HAP-1 (cell line): ENCODE data around the gene NR5A1.

ENCODE experiments used
- DNase-seq, 2 experiments: peaks; one replicate each; pipeline ENCODE4 v3.0.0-alpha.2; 2016 to 2020; ENCODE audit warnings: low spot score in 2 of 2
- H3K27me3 ChIP-seq: fragments of 250-450 bp; sonication (Bioruptor Pico); 2 replicates; pipeline ENCODE4 v1.5.1; 2020; ENCODE audit warnings: low read depth, mild to moderate bottlenecking, moderate library complexity
- H3K36me3 ChIP-seq: fragments of 250-450 bp; sonication (Bioruptor Pico); replicated peaks from 2 replicates; pipeline ENCODE4 v1.5.1; 2020; ENCODE audit warnings: mild to moderate bottlenecking
- H3K4me1 ChIP-seq: fragments of 250-450 bp; sonication (Bioruptor Pico); 2 replicates; pipeline ENCODE4 v1.5.1; 2020; ENCODE audit warnings: mild to moderate bottlenecking
- H3K4me3 ChIP-seq: fragments of 250-450 bp; sonication (Bioruptor Pico); 2 replicates; pipeline ENCODE4 v1.5.1; 2020; ENCODE audit warnings: mild to moderate bottlenecking, moderate library complexity
- H3K9me3 ChIP-seq: fragments of 250-450 bp; sonication (Bioruptor Pico); 2 replicates; pipeline ENCODE4 v1.5.1; 2020; ENCODE audit warnings: mild to moderate bottlenecking, moderate library complexity
- in situ Hi-C: fragments of 300-500 bp; cut with MboI; formaldehyde crosslinking; loops from 3 replicates; pipeline ENCODE4 v1.14.3; 2020; ENCODE audit warnings: low sequenced_read_pairs, inconsistent platforms, mixed read lengths

Gene NR5A1

DNA sequence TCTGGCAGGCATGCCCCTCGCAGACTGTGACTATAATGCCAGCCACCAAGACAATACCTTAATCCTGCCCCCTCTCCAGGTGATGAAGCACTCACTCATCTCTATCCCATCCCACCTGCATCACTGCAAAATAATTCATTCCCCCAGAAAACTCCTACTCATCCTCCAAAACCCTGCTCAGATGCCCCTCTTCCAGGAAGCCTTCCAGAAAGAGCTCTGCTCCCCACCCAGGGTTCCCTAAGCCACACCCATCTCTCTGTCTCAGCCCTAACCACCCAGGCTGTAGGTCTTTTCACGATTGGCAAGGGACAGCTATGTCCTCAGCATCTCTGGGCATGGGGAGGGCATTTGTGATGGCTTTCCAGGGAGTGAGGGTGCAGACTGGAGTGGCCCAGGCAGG is 17.2 kb downstream of the NR5A1 start:
- no peak overlapping the region for H3K4me3 ChIP-seq
- no peaks in the 10 kb centered on the region for H3K9me3 ChIP-seq
- H3K4me1 ChIP-seq, result no peaks in the 10 kb centered on the region
- in situ Hi-C loops, result no loop called here
- H3K36me3 ChIP-seq, result no peaks in the 10 kb centered on the region
- no peaks in the 10 kb centered on the region; the same call in 1 of the 2 replicates for H3K27me3 ChIP-seq
- DNase-seq, result no peak

DNA sequence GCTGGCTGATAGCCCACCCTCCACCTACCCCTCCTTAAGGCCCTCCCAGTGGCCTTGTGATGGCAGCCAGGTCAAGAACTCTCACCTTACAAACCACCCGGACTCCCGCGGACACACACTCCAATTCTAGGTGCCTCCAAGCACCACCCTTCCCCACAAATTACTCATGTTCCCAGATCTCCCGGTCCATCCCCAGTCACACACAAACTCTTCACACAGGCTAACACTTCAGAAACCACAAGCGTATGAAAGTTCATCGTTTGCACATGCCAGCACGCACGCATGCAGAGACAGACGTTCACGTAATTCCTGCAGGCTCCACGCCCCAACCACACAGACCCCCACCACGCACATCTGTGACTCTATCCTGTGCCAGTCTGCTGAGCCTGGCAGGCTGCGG is 18.0 kb downstream of the NR5A1 start:
- Histone ChIP-seq H3K4me3 (no peak overlapping the region), H3K4me1 (no peaks in the 10 kb centered on the region), H3K9me3 (no peaks in the 10 kb centered on the region), H3K36me3 (no peaks in the 10 kb centered on the region), H3K27me3 (no peaks in the 10 kb centered on the region; the same call in 1 of the 2 replicates)
- DNase-seq, result no peak
- in situ Hi-C loops, result no loop called here

DNA sequence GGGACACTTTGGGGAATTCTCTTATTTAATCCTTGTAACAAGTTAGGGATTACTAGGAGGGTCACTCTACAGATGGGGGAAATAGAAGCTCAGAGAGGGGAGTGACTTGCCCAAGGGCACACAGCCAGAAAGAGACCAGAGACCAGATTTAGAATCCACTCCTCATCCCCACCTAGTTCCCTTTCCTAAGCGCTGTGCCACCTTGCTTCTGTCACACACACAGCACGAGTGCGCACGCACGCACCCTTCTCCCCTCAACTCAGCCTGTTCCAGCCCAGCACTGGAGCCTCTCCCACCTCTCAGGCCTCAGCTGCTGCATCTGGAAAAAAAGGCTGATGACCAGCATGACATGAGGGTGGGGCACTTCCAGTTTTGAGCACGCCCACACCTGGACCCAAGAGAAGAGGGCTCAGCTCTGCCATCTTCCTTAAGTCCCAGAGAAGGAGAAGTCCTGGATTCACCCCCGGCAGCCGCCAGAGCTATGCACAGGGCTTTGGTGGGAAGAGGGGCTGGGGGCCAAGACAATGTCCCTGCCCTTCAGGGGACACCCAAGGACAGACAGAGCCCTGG is 18.5 kb downstream of the NR5A1 start:
- in situ Hi-C loops, result no loop called here
- Histone ChIP-seq H3K4me3 (no peak overlapping the region), H3K27me3 (no peaks in the 10 kb centered on the region; the same call in 1 of the 2 replicates), H3K9me3 (no peaks in the 10 kb centered on the region), H3K4me1 (no peaks in the 10 kb centered on the region), H3K36me3 (no peaks in the 10 kb centered on the region)
- DNase-seq, result no peak

DNA sequence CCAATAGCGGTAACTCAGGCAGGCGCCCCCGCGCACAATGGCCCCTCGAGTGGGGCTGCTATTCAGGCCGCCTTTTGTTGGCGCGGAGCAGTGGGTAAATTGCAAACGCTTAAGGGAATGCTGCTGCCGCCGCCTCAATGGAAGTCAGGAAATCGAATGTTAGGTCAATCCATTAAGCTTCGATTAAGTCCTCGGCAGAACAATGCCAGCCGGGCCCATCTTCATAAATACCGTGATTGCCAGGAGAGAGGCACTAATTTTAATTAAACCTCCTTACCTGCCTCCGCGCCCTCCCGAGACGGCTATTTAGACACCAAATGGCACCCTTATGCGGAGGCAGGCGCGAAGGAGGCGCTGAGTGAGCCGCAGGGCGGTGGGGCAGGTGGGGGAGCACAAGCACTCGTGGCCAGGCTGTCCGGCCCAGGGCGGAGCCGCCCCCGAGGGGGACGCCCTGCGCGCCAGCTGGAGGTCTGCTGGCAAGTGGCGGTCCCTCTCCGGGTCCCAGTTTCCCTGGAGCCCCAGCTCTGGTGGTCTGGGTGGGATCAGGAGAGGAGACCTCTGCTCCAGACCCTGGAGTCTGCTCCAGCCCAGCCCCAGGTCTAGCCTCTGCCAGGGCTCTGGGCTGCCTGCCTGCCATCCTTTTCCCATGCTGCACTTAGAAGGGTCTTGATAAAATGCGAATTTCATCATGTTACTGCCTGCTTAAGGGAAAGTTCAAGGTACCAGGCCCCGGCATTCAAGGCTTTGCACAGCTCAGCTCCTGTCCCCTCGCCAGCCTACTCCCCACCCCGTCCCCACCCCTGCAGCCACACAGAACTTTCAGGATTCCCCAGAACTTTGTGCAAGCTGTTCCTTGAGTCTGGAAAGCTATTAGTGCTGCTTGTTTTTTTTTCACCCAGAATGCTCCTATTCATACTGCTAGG is 19.7 kb downstream of the NR5A1 start:
- in situ Hi-C loops, result no loop called here
- Histone ChIP-seq H3K4me3 (no peak overlapping the region), H3K27me3 (no peaks in the 10 kb centered on the region; the same call in 1 of the 2 replicates), H3K9me3 (no peaks in the 10 kb centered on the region), H3K4me1 (no peaks in the 10 kb centered on the region), H3K36me3 (no peaks in the 10 kb centered on the region)
- peak in 1 of 2 experiments; percentile 43 for DNase-seq

DNA sequence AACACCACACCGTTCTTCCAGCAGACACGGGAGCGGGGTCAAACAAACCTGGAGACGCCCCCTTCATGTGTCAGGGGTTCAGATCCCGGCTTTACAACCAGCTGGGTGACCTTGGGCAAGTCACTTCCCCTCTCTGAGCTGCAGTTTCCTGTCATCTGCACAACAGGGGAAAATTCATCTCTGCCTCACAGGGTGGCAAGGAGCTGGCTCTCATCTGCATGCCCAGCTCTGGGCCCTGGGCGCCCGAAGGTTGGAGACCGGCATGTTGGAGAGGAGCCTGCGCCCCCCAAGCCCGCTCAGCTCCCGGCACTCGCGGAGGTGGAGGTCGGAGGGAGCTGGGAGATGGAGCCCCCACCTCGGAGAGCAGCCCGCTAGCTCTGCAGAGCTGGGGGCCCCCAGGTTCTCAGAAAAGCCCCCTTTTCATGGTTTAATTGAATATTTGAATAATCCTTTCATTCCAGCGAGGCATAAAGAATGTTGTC is 20.4 kb downstream of the NR5A1 start:
- no peaks in the 10 kb centered on the region for H3K36me3 ChIP-seq
- no peaks in the 10 kb centered on the region for H3K4me1 ChIP-seq
- H3K9me3 ChIP-seq, result no peaks in the 10 kb centered on the region
- DNase-seq, result no peak
- no peaks in the 10 kb centered on the region; the same call in 1 of the 2 replicates for H3K27me3 ChIP-seq
- H3K4me3 ChIP-seq, result no peak overlapping the region
- in situ Hi-C loops, result no loop called here

DNA sequence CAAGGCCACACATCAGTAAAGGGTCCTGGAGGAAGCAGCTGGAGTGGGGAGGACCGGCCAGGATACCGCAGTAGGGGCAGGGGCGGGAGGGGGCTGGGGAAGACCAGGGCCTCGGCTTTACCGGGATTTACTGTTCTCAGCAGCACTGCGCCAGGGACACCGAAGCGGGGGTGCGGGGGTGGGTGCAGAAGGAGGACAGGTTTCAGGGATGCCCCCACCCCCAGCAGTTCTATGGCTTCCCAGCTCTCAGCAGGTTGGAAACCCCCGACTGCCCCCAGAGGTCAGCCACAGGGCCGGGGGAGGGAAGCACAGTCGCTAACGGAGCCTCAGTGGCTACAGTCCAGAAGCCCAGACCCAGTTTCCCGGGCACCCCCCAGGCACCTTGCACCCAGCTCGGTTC is 21.3 kb downstream of the NR5A1 start:
- in situ Hi-C loops, result no loop called here
- H3K9me3 ChIP-seq, result no peaks in the 10 kb centered on the region
- no peaks in the 10 kb centered on the region for H3K36me3 ChIP-seq
- H3K4me3 ChIP-seq, result no peak overlapping the region
- H3K27me3 ChIP-seq, result no peaks in the 10 kb centered on the region; the same call in 1 of the 2 replicates
- no peak for DNase-seq
- H3K4me1 ChIP-seq, result no peaks in the 10 kb centered on the region

DNA sequence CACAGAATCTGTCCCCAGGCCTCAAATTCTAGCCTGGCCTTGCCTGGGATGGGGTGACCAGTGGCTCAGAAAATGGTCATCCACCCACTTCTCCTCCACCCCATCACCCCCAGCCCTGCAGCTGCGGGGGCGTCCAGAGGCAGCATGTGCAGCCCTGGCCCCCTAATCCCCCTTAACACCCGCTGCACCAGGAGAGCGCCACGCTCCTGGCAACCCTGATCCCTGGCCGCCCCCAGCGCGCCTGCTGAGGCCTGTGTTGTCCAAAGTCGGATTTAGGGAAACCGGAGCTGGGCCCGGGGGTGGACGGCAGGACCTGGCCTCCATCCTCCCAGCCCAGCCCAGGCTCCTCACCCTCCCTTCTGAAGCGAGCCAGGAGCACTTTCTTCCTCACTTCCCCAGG is 22.0 kb downstream of the NR5A1 start:
- Histone ChIP-seq H3K4me1 (no peaks in the 10 kb centered on the region), H3K27me3 (no peaks in the 10 kb centered on the region; the same call in 1 of the 2 replicates), H3K36me3 (no peaks in the 10 kb centered on the region), H3K4me3 (no peak overlapping the region), H3K9me3 (no peaks in the 10 kb centered on the region)
- no peak for DNase-seq
- in situ Hi-C loops, result no loop called here

DNA sequence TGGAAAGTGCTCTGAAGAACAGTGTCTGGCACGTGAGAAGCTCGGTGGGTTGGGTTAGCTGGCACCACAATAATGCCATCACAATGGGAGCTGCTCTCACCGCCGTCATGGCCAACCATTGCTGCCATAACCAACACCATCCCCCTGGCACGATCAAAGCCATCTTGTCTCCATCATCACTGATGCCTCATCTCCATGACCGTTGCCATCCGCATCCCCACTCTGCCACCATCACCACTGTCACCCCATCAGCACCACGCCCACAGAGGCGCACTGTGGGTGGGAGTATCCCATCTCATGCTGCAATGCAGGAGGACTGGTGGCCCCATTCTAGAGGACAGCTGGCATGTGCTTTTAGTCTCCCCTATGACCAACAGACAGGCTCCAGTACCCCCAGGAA is 23.7 kb downstream of the NR5A1 start:
- no peaks in the 10 kb centered on the region; the same call in 1 of the 2 replicates for H3K27me3 ChIP-seq
- in situ Hi-C loops, result no loop called here
- no peak overlapping the region for H3K4me3 ChIP-seq
- no peaks in the 10 kb centered on the region for H3K9me3 ChIP-seq
- no peaks in the 10 kb centered on the region for H3K36me3 ChIP-seq
- peaks cover 1% of the 10 kb centered on the region for H3K4me1 ChIP-seq
- DNase-seq, result no peak

DNA sequence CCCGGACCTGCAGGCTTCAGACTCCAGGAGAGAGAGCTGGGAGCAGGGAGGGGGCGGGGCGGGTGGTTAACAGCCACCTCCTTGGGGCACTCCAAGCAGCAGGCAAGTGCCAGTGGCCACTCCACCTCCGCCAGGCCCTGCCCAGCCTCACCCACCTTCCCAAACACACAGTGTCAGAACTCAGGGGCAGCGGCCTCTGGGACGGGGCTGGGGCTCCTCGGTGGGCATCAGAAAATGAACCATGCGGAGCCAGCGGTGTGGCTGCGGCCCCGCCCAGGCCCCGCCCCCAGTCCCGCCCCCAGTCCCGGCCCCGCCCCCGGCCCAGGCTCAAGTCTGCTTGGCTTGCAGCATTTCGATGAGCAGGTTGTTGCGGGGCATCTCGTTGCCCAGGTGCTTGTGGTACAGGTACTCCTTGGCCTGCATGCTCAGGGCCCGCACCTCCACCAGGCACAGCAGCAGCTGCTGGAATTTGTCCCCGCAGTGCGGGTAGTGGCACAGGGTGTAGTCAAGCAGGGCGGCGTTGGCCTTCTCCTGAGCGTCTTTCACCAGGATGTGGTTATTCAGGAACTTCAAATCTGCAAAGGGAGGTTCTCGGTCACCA is 24.7 kb downstream of the NR5A1 start:
- no peaks in the 10 kb centered on the region; the same call in 1 of the 2 replicates for H3K27me3 ChIP-seq
- H3K4me3 ChIP-seq, result no peak overlapping the region
- in situ Hi-C loops, result no loop called here
- H3K9me3 ChIP-seq, result no peaks in the 10 kb centered on the region
- H3K36me3 ChIP-seq, result no peaks in the 10 kb centered on the region
- peaks cover 8% of the 10 kb centered on the region for H3K4me1 ChIP-seq
- no peak for DNase-seq

DNA sequence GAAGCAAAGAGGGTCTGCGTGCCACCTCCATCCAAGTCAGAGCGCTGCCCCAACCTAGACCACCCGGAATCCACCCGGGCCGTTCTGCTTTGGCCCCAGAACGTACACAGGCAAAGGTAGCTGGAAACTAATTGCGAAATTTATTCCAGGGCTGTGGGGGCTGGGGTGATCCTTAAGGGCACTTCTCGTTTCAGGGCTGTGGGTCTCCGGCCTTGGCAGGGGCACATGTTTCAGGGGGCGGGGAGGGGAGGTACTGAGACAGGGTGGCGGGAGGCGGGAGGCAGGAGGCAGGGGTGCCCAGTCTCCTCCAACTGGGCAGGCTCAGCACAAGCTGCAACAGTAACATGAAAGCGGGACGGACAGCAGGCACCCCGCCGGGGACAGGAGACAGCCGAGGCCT is 26.1 kb downstream of the NR5A1 start:
- Histone ChIP-seq H3K4me3 (no peak overlapping the region), H3K4me1 (peaks cover 12% of the 10 kb centered on the region), H3K9me3 (no peaks in the 10 kb centered on the region), H3K27me3 (no peaks in the 10 kb centered on the region), H3K36me3 (no peaks in the 10 kb centered on the region)
- in situ Hi-C loops, result no loop called here
- no peak for DNase-seq

DNA sequence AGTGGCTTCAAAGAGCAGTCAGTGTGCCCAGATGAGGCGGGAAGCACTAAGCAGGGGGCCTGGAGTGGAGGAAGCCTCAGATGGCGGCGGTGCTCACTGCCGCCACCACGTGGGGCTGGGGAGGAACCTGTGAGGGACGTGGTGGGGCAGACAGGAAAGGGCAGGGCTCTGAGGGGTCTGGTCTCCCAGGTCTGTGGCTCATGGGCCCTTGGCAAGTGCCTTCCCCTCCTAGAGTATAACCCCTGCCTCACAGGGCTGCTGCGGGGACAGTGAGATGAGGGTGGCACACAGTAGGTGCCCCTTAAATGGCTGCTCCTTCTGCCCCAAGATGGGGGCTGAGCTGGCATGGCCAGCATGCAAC is 26.6 kb downstream of the NR5A1 start:
- no peaks in the 10 kb centered on the region for H3K36me3 ChIP-seq

DNA sequence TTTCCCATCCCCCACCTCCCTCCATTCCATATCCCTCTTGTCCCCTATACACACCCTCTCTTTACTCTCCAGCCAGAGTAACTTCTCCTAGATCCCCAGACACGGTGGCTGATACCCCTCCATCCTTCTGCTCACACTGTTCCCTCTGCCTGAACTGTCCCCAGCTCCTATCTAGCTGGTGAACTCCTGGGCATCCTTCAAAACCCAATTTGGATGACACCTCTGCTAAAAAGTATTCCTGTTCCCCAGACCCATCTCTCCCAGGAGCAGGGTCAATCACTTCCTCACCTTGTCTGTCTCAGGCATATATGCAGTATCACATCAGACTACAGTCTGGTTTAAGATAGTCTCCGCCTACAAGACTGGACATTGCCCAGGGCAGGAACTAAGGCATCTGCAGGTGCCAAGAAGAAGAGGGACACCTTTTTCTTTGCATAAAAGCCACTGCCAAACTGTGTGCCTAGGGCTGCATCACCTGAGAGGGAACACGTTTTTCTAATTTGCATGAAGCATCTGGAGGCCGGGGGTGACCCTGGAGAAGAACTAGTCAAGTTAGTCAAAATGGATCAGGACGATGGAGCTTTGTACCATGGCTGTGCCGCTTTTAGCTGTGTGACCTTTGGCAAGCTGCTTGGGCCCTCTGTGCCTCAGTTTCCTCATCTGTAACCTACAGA is 27.1 kb downstream of the NR5A1 start:
- H3K36me3 ChIP-seq, result no peaks in the 10 kb centered on the region
- in situ Hi-C loops, result no loop called here
- H3K4me1 ChIP-seq, result peaks cover 12% of the 10 kb centered on the region
- no peak for DNase-seq
- H3K9me3 ChIP-seq, result no peaks in the 10 kb centered on the region
- no peak overlapping the region for H3K4me3 ChIP-seq
- no peaks in the 10 kb centered on the region for H3K27me3 ChIP-seq

More for the DNA sequence above, 26.6 kb downstream of the NR5A1 start:
- DNase-seq, result peak; percentile 64 to 77
- Histone ChIP-seq H3K4me3 (no peak overlapping the region), H3K27me3 (no peaks in the 10 kb centered on the region), H3K4me1 (peaks cover 12% of the 10 kb centered on the region), H3K9me3 (no peaks in the 10 kb centered on the region)
- in situ Hi-C loops, result no loop called here

DNA sequence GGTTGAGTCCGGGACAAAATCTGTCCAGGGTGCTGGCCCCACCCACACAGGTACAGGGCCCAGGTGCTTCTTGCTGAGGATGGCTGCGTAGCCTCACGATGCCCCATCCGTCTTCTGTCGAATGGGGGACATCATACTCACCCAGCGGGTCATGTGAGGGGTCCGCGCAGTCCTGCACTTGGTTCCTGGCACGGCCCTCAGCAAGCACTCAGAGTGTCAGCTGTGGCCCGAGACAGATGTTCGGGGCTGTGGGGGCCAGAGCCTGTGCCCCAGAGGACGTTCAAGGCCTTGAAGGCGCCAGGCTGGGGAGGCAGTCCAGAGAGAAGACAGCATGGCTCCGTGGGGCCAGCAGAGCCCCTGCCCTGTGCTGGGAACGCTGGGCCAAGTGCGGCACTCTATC is 27.8 kb downstream of the NR5A1 start:
- Histone ChIP-seq H3K9me3 (no peaks in the 10 kb centered on the region), H3K4me1 (peaks cover 12% of the 10 kb centered on the region), H3K36me3 (no peaks in the 10 kb centered on the region), H3K27me3 (no peaks in the 10 kb centered on the region), H3K4me3 (no peak overlapping the region)
- DNase-seq, result no peak
- in situ Hi-C loops, result no loop called here
